A549 (cell line): ENCODE measurements around the gene NECAB3. TPM values are rescaled to one million over a fixed set of nuclear protein-coding genes. Genes with fewer than 3 reads are reported as not detected.
A peak's percentile ranks its signal among the peaks of the same experiment; 100 is the strongest.

Experiments used
- ATAC-seq, 2 experiments: fragments of 200-7000 bp in 1 of 2; fragments of >200 bp in 1 of 2; cut with Nextera tagmentation in 1 of 2; cut with Tn5 transposase in 1 of 2; 3 replicates each; pipeline versions ENCODE4 v1.8.0 to v1.9.1; 2018 to 2020; ENCODE audit warnings: mild to moderate bottlenecking in 1 of 2, moderate library complexity in 1 of 2
- CTCF ChIA-PET: fragments of 300-600 bp; sonication (Branson Sonifier 250); formaldehyde crosslinking; extraction: SDS; loops from one replicate; lab custom pipeline; 2021; ENCODE audit warnings: antibody characterized with exemption, inconsistent platforms; lab: Yijun Ruan, JAX
- POLR2A ChIA-PET: fragments of 350-600 bp; formaldehyde crosslinking; extraction: SDS; loops from one replicate; lab custom pipeline; 2021; ENCODE audit warnings: antibody characterized with exemption, inconsistent platforms; lab: Yijun Ruan, JAX
- DNase-seq, 2 experiments: peaks; one replicate each; pipeline versions ENCODE4 v3.0.0 to v3.0.0-alpha.2; 2011 to 2016; ENCODE audit warnings: low read depth in 1 of 2, low spot score in 1 of 2
- FAIRE-seq: peaks from 2 replicates; lab custom pipeline; 2011; peaks lifted over from hg19 to GRCh38; lab: Jason Lieb, UNC
- H3K27ac ChIP-seq, 2 experiments: fragments of >200 bp; sonication (Bioruptor Twin); formaldehyde crosslinking; 3 replicates each; pipeline ENCODE4 v1.5.1; 2016 to 2017
- H3K4me1 ChIP-seq: fragments of >200 bp; sonication (Bioruptor Twin); formaldehyde crosslinking; 3 replicates; pipeline ENCODE4 v1.6.1; 2016
- H3K4me2 ChIP-seq: fragments of >200 bp; sonication (Bioruptor Twin); formaldehyde crosslinking; 3 replicates; pipeline ENCODE4 v1.6.1; 2016
- H3K4me3 ChIP-seq: fragments of >200 bp; sonication (Bioruptor Twin); formaldehyde crosslinking; 3 replicates; pipeline ENCODE4 v1.5.1; 2016
- H3K9me3 ChIP-seq: fragments of >200 bp; sonication (Bioruptor Twin); formaldehyde crosslinking; 3 replicates; pipeline ENCODE4 v1.6.1; 2016
- CBX8 ChIP-seq: fragments of 200-600 bp; sonication (generic); IDR thresholded peaks from 2 replicates; pipeline ENCODE4 v1.6.1; 2016
- CHD2 ChIP-seq: fragments of 150-350 bp; IDR thresholded peaks from 2 replicates; pipeline ENCODE4 v1.6.1; 2014; ENCODE audit warnings: low read length; ENCODE audit not compliant: partially characterized antibody
- FOSB ChIP-seq: fragments of 250-450 bp; sonication (Bioruptor Pico); IDR thresholded peaks from 2 replicates; pipeline ENCODE4 v1.5.0; 2020; ENCODE audit warnings: mild to moderate bottlenecking, moderate library complexity
- FOSL2 ChIP-seq, 2 experiments: fragments of 450-650 bp in 1 of 2; fragments of >200 bp in 1 of 2; sonication (Bioruptor Twin) in 1 of 2; formaldehyde crosslinking; IDR thresholded peaks; 2 replicates each; pipeline versions ENCODE4 v1.5.0 to v1.6.1; 2016 to 2020; ENCODE audit warnings: mild to moderate bottlenecking in 1 of 2, moderate library complexity in 1 of 2
- GATA3 ChIP-seq: IDR thresholded peaks from 2 replicates; pipeline ENCODE4 v1.6.1; 2012; ENCODE audit warnings: borderline replicate concordance
- HOXA7 ChIP-seq: fragments of 250-450 bp; sonication (Bioruptor Pico); IDR thresholded peaks from 2 replicates; pipeline ENCODE4 v1.5.0; 2020; ENCODE audit warnings: mild to moderate bottlenecking, moderate library complexity
- HOXB13 ChIP-seq: fragments of 250-450 bp; sonication (Bioruptor Pico); IDR thresholded peaks from 2 replicates; pipeline ENCODE4 v1.5.0; 2020; ENCODE audit warnings: low read depth, mild to moderate bottlenecking, moderate library complexity
- HOXB5 ChIP-seq: fragments of 250-450 bp; sonication (Bioruptor Pico); IDR thresholded peaks from 2 replicates; pipeline ENCODE4 v1.5.0; 2020; ENCODE audit warnings: mild to moderate bottlenecking, moderate library complexity
- JUNB ChIP-seq: fragments of >200 bp; sonication (Bioruptor Twin); formaldehyde crosslinking; IDR thresholded peaks from 2 replicates; pipeline ENCODE4 v1.6.1; 2016
- KDM1A ChIP-seq: fragments of 200-600 bp; sonication (generic); IDR thresholded peaks from 2 replicates; pipeline ENCODE4 v1.6.1; 2016; ENCODE audit warnings: low read depth, mild to moderate bottlenecking
- MAFK ChIP-seq: fragments of 450-650 bp; IDR thresholded peaks from 2 replicates; pipeline ENCODE4 v1.6.1; 2014; ENCODE audit not compliant: partially characterized antibody
- MYC ChIP-seq: IDR thresholded peaks from 2 replicates; pipeline ENCODE4 v1.6.1; 2012; ENCODE audit warnings: mild to moderate bottlenecking, inconsistent platforms, low read length, improper control_type of control experiment, borderline replicate concordance
- PHF8 ChIP-seq: fragments of 200-600 bp; sonication (generic); IDR thresholded peaks from 2 replicates; pipeline ENCODE4 v1.6.1; 2016; ENCODE audit warnings: low read depth, mild to moderate bottlenecking, antibody characterized with exemption, moderate library complexity, borderline replicate concordance
- RCOR1 ChIP-seq: fragments of 150-350 bp; IDR thresholded peaks from 2 replicates; pipeline ENCODE4 v1.6.1; 2014; ENCODE audit warnings: antibody characterized with exemption, low read length, low read depth
- RNF2 ChIP-seq: fragments of 200-600 bp; sonication (generic); IDR thresholded peaks from 2 replicates; pipeline ENCODE4 v1.6.1; 2016; ENCODE audit warnings: low read depth, mild to moderate bottlenecking, antibody characterized with exemption, moderate library complexity, borderline replicate concordance
- SREBF2 ChIP-seq: fragments of 450-650 bp; IDR thresholded peaks from 2 replicates; pipeline ENCODE4 v1.6.1; 2014; ENCODE audit warnings: mild to moderate bottlenecking, moderate library complexity
- TP53 ChIP-seq: fragments of 250-450 bp; sonication (Bioruptor Pico); IDR thresholded peaks from 2 replicates; pipeline ENCODE4 v1.5.0; 2021; ENCODE audit warnings: mild to moderate bottlenecking, moderate library complexity
- ZFP36 ChIP-seq: fragments of 450-650 bp; IDR thresholded peaks from 2 replicates; pipeline ENCODE4 v1.6.1; 2014; ENCODE audit warnings: borderline replicate concordance; ENCODE audit not compliant: partially characterized antibody
- WGBS: methylation state at CpG from one replicate; pipeline ENCODE4 v1.1.6; 2017; ENCODE audit errors: missing lambda C conversion rate; 5-methylcytosine and 5-hydroxymethylcytosine counted together
- polyA plus RNA-seq, 4 experiments: library from polyadenylated mRNA; depleted of rRNA in 3 of 4; stranded (reverse); fragments of >200 nt; fragmentation: RNase III in 1 of 4; extraction: RNeasy Plus Mini Kit Qiagen cat#74134 plus additional on column Dnase treatment in 1 of 4; gene quantifications; 2 replicates in 3 of 4; 3 replicates in 1 of 4; pipeline ENCODE4 v1.2.3, GENCODE V29; 2011 to 2017
- TF ChIP-seq, protein P1 (sequence below): fragments of 450-650 bp; IDR thresholded peaks from 2 replicates; pipeline ENCODE4 v1.6.1; 2014; ENCODE audit warnings: antibody characterized with exemption
- TF ChIP-seq, protein P2 (sequence below): fragments of 250-450 bp; sonication (Bioruptor Pico); IDR thresholded peaks from 2 replicates; pipeline ENCODE4 v1.5.0; 2021; ENCODE audit warnings: mild to moderate bottlenecking, moderate library complexity, borderline replicate concordance
- TF ChIP-seq, protein P3 (sequence below): IDR thresholded peaks from 2 replicates; pipeline ENCODE4 v1.6.1; 2012
- TF ChIP-seq, protein P4 (sequence below): IDR thresholded peaks from 2 replicates; pipeline ENCODE4 v1.6.1; 2012
- TF ChIP-seq, protein P5 (sequence below): fragments of >200 bp; sonication (Bioruptor Twin); formaldehyde crosslinking; IDR thresholded peaks from 2 replicates; pipeline ENCODE4 v1.6.1; 2016
- TF ChIP-seq, protein P6 (sequence below): fragments of >200 bp; sonication (Bioruptor Twin); formaldehyde crosslinking; IDR thresholded peaks from 3 replicates; pipeline ENCODE4 v1.5.1; 2016

NECAB3 gene
- polyA plus RNA-seq, 2 of the 4 experiments (the other 2 are of a cell fraction), result 9.3 to 19.3 TPM

DNA sequence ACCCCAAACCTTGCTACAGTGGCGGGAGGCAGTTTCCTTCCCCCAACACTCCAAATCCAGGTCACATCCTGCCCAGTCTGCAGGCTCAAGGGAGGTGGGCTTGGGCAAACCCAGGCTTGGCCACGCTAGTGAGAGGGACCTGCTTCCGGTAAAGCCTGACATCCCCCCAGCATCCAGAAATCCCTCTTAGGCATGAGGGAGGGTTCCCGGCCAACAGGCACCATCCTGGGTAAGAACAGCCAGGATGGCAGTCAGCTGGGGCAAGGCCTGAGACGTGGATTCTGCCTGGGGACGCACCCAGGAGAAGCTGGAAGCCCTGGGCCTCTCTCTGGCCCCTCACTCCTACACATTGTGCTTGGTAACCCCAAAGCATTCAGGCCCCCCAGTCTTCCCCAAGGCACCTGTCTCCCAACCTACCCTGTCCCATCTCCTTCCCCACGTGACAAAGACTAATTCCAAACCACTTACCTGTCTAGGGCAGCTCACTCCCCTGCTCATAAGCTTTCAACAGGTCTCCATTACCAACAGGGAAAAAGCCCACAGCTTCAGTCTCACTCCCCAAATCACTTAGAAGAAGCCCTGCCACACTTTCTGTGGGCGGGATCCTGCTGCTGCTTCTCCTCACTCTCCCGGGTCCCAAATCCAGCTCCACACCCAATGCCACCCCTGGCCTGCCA lies 10.0 kb downstream of the NECAB3 start:
- CTCF ChIA-PET, result interaction anchor here (0.8 to 3.3 kb wide), 8 partner anchors 8 to 406 kb away, joined by 3 to 28 read pairs (median 4); no protein-coding TSS in a partner anchor
- H3K9me3 ChIP-seq, result no peaks in the 10 kb centered on the region
- peak overlapping the region; percentile 99 for H3K4me2 ChIP-seq
- TF ChIP-seq JUNB, result no peak
- TF ChIP-seq CHD2, result no peak
- TF ChIP-seq, protein P1, sequence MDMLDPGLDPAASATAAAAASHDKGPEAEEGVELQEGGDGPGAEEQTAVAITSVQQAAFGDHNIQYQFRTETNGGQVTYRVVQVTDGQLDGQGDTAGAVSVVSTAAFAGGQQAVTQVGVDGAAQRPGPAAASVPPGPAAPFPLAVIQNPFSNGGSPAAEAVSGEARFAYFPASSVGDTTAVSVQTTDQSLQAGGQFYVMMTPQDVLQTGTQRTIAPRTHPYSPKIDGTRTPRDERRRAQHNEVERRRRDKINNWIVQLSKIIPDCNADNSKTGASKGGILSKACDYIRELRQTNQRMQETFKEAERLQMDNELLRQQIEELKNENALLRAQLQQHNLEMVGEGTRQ, result no peak
- 0 out of 2 replicates have a peak, but pooled peaks have one; percentile 0 for TF ChIP-seq PHF8
- TF ChIP-seq KDM1A, result no peak
- TF ChIP-seq, all 56 proteins: peak for 1
- ATAC-seq (peak; percentile 7 to 9; a peak in 4 of 6 replicates), DNase-seq (no peak), FAIRE-seq (no peak)
- WGBS, result 72% methylated on average over 8 of the region's 9 CpGs
- H3K4me1 ChIP-seq, result peaks cover 15% of the 10 kb centered on the region
- peak overlapping the region; percentile 68 for H3K4me3 ChIP-seq
- POLR2A ChIA-PET, result interaction anchor here (1.0 to 2.2 kb wide), 8 partner anchors 9 to 174 kb away, joined by 3 to 14 read pairs (median 4); partner anchors contain the start of genes CBFA2T2, E2F1, PXMP4 and ZNF341
- peak overlapping the region; percentile 83 to 95 for H3K27ac ChIP-seq

DNA sequence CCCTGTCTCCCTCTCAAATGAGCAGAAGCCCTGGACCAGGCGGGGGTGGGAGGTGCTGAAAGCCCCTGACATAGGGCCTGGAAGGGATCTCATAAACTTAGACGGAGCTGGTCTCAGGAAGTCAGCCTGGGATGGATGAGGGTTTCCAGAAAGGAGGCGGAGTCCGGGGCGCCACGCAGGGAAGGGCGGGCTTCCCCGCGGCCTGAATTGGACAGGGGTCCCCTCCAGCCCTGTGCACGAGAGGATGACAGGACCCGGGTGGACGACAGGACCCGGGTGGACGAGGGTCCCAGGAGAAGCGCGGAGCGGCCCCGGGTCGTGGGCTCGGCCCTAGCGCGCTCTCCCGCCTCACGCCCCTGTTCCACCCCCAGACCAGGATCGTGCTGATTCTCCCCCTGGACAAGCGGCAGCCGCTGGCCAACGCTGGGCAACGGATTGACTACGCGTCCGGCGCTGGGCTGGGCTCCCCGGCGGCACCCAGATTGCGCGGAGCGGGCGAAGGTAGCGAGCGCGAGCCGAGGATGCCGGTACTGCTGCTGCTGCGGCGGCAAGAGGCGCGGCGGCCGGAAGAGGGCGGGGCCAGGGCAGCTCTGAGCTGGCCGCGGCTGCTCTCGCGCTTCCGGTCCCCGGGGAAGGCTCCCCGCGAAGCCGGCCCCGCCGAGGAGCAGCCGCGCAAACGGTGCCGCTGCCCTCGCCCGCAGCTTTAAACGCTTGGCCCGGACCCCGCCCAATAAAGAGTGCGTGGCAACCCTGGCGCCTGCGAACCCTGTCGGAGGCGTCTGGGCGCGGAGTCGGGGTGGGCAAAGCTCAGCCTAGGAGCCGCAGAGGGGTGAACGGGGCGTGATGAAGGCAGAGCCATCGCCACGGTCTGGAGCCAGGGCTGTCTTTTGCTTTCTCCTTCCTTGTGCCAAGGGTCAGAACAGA lies 10.8 kb downstream of the NECAB3 start:
- ChIA-PET CTCF (interaction anchor here (0.5 to 3.3 kb wide), 10 partner anchors 8 to 217 kb away, joined by 3 to 28 read pairs (median 3); no protein-coding TSS in a partner anchor), POLR2A (interaction anchor here (0.7 to 2.2 kb wide), 8 partner anchors 10 to 330 kb away, joined by 3 to 14 read pairs (median 4); partner anchors contain the start of genes CBFA2T2, E2F1, RALY and ZNF341)
- Histone ChIP-seq H3K4me1 (peaks cover 15% of the 10 kb centered on the region), H3K4me2 (peak overlapping the region; percentile 99), H3K4me3 (peak overlapping the region; percentile 68), H3K27ac (peak overlapping the region; percentile 83 to 95), H3K9me3 (no peaks in the 10 kb centered on the region)
- ATAC-seq (peak; percentile 86 to 93), DNase-seq (peak; percentile 68 to 73), FAIRE-seq (no peak)
- 3% methylated on average over 53 of the region's 84 CpGs for WGBS
- TF ChIP-seq, protein P2, sequence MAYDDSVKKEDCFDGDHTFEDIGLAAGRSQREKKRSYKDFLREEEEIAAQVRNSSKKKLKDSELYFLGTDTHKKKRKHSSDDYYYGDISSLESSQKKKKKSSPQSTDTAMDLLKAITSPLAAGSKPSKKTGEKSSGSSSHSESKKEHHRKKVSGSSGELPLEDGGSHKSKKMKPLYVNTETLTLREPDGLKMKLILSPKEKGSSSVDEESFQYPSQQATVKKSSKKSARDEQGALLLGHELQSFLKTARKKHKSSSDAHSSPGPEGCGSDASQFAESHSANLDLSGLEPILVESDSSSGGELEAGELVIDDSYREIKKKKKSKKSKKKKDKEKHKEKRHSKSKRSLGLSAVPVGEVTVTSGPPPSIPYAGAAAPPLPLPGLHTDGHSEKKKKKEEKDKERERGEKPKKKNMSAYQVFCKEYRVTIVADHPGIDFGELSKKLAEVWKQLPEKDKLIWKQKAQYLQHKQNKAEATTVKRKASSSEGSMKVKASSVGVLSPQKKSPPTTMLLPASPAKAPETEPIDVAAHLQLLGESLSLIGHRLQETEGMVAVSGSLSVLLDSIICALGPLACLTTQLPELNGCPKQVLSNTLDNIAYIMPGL (CRISPR knock-in tag), result no peak
- TF ChIP-seq, protein P3, sequence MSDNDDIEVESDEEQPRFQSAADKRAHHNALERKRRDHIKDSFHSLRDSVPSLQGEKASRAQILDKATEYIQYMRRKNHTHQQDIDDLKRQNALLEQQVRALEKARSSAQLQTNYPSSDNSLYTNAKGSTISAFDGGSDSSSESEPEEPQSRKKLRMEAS, result peak; percentile 64
- TF ChIP-seq RNF2 (no peak; the same call in 1 of the 2 replicates), SREBF2 (no peak), HOXA7 (CRISPR knock-in tag) (no peak), TP53 (CRISPR knock-in tag) (no peak), PHF8 (peak; percentile 51; the same call in 1 of the 2 replicates), CHD2 (no peak), FOSB (no peak), KDM1A (no peak), RCOR1 (no peak), FOSL2 (IDR thresholded peaks at IDR 0.05) (no peak), FOSL2 (CRISPR knock-in tag; IDR thresholded peaks at IDR 0.05) (no peak), GATA3 (no peak), MAFK (no peak), MYC (no peak), ZFP36 (no peak), HOXB5 (CRISPR knock-in tag) (no peak), HOXB13 (CRISPR knock-in tag) (no peak), CBX8 (no peak)
- TF ChIP-seq, protein P4, sequence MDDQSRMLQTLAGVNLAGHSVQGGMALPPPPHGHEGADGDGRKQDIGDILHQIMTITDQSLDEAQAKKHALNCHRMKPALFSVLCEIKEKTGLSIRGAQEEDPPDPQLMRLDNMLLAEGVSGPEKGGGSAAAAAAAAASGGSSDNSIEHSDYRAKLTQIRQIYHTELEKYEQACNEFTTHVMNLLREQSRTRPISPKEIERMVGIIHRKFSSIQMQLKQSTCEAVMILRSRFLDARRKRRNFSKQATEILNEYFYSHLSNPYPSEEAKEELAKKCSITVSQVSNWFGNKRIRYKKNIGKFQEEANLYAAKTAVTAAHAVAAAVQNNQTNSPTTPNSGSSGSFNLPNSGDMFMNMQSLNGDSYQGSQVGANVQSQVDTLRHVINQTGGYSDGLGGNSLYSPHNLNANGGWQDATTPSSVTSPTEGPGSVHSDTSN, result peak; percentile 61; the same call in 1 of the 2 replicates
- TF ChIP-seq, protein P5, sequence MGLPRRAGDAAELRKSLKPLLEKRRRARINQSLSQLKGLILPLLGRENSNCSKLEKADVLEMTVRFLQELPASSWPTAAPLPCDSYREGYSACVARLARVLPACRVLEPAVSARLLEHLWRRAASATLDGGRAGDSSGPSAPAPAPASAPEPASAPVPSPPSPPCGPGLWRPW, result no peak
- TF ChIP-seq, protein P1, result no peak
- TF ChIP-seq, protein P6, sequence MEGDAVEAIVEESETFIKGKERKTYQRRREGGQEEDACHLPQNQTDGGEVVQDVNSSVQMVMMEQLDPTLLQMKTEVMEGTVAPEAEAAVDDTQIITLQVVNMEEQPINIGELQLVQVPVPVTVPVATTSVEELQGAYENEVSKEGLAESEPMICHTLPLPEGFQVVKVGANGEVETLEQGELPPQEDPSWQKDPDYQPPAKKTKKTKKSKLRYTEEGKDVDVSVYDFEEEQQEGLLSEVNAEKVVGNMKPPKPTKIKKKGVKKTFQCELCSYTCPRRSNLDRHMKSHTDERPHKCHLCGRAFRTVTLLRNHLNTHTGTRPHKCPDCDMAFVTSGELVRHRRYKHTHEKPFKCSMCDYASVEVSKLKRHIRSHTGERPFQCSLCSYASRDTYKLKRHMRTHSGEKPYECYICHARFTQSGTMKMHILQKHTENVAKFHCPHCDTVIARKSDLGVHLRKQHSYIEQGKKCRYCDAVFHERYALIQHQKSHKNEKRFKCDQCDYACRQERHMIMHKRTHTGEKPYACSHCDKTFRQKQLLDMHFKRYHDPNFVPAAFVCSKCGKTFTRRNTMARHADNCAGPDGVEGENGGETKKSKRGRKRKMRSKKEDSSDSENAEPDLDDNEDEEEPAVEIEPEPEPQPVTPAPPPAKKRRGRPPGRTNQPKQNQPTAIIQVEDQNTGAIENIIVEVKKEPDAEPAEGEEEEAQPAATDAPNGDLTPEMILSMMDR, result no peak
